Esophagus muscularis mucosa (tissue), 4 donors: ENCODE results near the gene TRIM15. TPM values are rescaled to one million over a fixed set of nuclear protein-coding genes. Genes with fewer than 3 reads are reported as not detected.

Experiments
- DNase-seq: peaks from one replicate; pipeline ENCODE4 v3.0.0-alpha.2; 2017; ENCODE audit errors: extremely low spot score
- H3K27ac ChIP-seq, 4 donors: fragments of 200-600 bp; sonication (generic); replicated peaks in 1 of 4; 1 replicate in 3 of 4; 2 replicates in 1 of 4; pipeline ENCODE4 v1.5.1; 2016 to 2019; ENCODE audit warnings: mild to moderate bottlenecking in 1 of 4
- H3K27me3 ChIP-seq, 4 donors: fragments of 200-600 bp; sonication (generic); one replicate each; pipeline versions ENCODE4 v1.5.1 to v1.6.0; 2016 to 2019
- H3K36me3 ChIP-seq, 4 donors: fragments of 200-600 bp; sonication (generic); one replicate each; pipeline ENCODE4 v1.5.1; 2016 to 2019
- H3K4me1 ChIP-seq, 4 donors: fragments of 200-600 bp; sonication (generic); one replicate each; pipeline ENCODE4 v1.5.1; 2016 to 2019
- H3K4me3 ChIP-seq, 4 donors: fragments of 200-600 bp; sonication (generic); 1 replicate in 2 of 4; 2 replicates in 2 of 4; pipeline ENCODE4 v1.5.1; 2016 to 2019; ENCODE audit warnings: mild to moderate bottlenecking in 4 of 4, moderate library complexity in 1 of 4
- H3K9me3 ChIP-seq, 4 donors: fragments of 200-600 bp; sonication (generic); 1 replicate in 3 of 4; 2 replicates in 1 of 4; pipeline ENCODE4 v1.5.1; 2016 to 2019
- EP300 ChIP-seq: sonication (generic); formaldehyde crosslinking; IDR thresholded peaks from one replicate; pipeline ENCODE4 v1.6.1; 2017; ENCODE audit warnings: antibody characterized with exemption
- POLR2A ChIP-seq: fragments of 450-650 bp; IDR thresholded peaks from one replicate; pipeline ENCODE4 v1.6.1; 2017; ENCODE audit warnings: antibody characterized with exemption, moderate library complexity, mild to moderate bottlenecking, low read depth
- POLR2AphosphoS5 ChIP-seq, 2 donors: sonication (generic); formaldehyde crosslinking; IDR thresholded peaks; one replicate each; pipeline ENCODE4 v1.6.1; 2017; ENCODE audit warnings: antibody characterized with exemption in 2 of 2
- WGBS: methylation state at CpG from one replicate; pipeline ENCODE4 v1.1.5; 2018; 5-methylcytosine and 5-hydroxymethylcytosine counted together
- intact Hi-C: fragments of 100-400 bp; cut with DNase I; formaldehyde crosslinking; loops from one replicate; pipeline ENCODE4 v1.15.1; 2023
- total RNA-seq, 4 donors: library from RNA; depleted of rRNA; stranded (reverse); fragments of >200 nt; gene quantifications; one replicate each; pipeline versions ENCODE4 v1.1.0 to v1.2.1, GENCODE V29; 2016
- TF ChIP-seq, protein P1 (sequence below), 3 experiments: fragments of 200-600 bp in 2 of 3; fragments of 450-650 bp in 1 of 3; sonication (generic) in 2 of 3; IDR thresholded peaks; one replicate each; pipeline ENCODE4 v1.5.1; 2017 to 2019; ENCODE audit warnings: antibody characterized with exemption in 3 of 3, mild to moderate bottlenecking in 2 of 3, moderate library complexity in 1 of 3

The TRIM15 gene
- total RNA-seq, 4 donors from 2014 or later, result 0.42 TPM; not detected in 3

DNA sequence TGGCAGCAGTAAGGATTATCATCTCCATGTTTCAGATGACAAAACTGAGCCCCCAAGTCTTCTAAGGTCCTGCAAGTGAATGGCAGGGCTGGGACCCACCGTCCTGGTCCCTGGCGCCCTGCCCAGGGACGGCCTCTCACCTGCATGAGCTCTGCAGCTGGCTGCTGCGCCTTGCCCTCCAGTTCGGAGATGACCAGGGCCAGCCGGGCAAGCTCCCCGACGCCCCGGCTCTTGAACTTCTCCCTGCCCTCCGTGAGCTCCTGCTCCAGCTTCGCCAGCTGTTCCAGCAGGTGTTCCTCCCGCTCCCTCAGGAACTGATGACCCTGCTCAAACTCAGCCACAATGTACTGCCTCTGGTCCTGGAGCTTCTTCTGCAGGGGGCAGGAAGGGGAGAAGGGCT is 33.0 kb downstream of the TRIM15 start:
- intact Hi-C loops, result no loop called here
- DNase-seq, result peak; percentile 39
- Histone ChIP-seq H3K27me3 (no peaks in the 10 kb centered on the region), H3K27ac (no peak overlapping the region), H3K4me3 (no peak overlapping the region), H3K9me3 (no peaks in the 10 kb centered on the region), H3K36me3 (peaks cover 45 to 91% (median 87%) of the 10 kb centered on the region in 4 donors), H3K4me1 (peaks cover 0 to 6% (median 3%) of the 10 kb centered on the region in 4 donors)
- TF ChIP-seq POLR2AphosphoS5 (IDR thresholded peaks at IDR 0.05), result no peak
- no peak for TF ChIP-seq POLR2A
- TF ChIP-seq, protein P1, sequence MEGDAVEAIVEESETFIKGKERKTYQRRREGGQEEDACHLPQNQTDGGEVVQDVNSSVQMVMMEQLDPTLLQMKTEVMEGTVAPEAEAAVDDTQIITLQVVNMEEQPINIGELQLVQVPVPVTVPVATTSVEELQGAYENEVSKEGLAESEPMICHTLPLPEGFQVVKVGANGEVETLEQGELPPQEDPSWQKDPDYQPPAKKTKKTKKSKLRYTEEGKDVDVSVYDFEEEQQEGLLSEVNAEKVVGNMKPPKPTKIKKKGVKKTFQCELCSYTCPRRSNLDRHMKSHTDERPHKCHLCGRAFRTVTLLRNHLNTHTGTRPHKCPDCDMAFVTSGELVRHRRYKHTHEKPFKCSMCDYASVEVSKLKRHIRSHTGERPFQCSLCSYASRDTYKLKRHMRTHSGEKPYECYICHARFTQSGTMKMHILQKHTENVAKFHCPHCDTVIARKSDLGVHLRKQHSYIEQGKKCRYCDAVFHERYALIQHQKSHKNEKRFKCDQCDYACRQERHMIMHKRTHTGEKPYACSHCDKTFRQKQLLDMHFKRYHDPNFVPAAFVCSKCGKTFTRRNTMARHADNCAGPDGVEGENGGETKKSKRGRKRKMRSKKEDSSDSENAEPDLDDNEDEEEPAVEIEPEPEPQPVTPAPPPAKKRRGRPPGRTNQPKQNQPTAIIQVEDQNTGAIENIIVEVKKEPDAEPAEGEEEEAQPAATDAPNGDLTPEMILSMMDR (IDR thresholded peaks at IDR 0.05), result no peak
- 97% methylated on average over 11 of the region's 12 CpGs for WGBS

DNA sequence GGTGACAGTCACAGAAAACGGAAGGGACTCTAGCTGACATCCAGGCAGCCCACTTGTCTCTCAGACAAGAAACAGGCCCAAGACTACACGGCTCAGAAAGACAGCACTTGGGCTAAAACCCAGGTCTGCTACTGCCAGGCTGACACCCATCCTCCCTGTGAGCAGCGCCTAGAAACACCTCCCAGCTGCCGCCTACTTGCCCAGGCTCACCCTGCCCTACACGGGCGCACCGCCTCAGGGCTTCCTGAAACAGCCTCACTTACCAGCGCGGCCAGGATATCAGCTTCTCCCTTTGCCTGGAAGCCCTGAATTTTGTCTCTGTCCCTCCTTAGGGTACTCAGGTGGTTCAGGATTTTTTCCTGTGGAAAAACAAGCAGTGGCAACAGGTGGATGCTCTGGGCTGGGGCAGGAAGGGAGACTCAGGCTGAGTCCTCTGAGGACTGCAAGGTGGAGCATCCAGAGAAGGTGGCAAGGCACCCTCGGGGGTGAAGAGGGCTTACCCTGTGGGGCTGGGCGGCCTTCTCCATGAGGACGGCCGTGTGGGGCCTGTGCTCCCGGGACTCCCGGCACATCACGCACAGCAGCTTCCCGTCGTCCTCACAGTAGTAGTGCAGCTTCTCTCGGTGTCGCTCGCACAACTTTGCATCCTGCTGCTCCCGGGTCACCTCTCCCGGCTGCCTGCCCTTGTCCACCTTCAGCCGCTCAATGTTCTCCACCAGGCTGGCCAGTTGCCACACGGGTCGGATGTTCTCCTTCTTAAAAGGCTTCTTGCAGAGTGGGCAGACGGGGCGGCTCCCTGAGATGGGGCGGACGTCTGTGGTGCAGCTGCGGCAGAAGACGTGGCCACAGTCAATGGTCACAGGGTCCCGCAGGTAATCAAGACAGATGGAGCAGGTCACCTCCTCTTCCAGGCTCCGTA is 35.1 kb downstream of the TRIM15 start:
- no peak overlapping the region for H3K27ac ChIP-seq
- 93% methylated on average over 34 of the region's 34 CpGs for WGBS
- TF ChIP-seq POLR2A (no peak), POLR2AphosphoS5 (IDR thresholded peaks at IDR 0.05) (no peak), EP300 (no peak)
- TF ChIP-seq, protein P1 (IDR thresholded peaks at IDR 0.05), result no peak
- H3K27me3 ChIP-seq, result no peaks in the 10 kb centered on the region
- H3K4me3 ChIP-seq, result no peak overlapping the region
- H3K9me3 ChIP-seq, result no peaks in the 10 kb centered on the region
- H3K36me3 ChIP-seq, result peaks cover 45 to 75% (median 71%) of the 10 kb centered on the region in 4 donors
- H3K4me1 ChIP-seq, result peaks cover 10 to 14% (median 11%) of the 10 kb centered on the region in 4 donors
- intact Hi-C loops, result no loop called here
- DNase-seq, result peak; percentile 62

DNA sequence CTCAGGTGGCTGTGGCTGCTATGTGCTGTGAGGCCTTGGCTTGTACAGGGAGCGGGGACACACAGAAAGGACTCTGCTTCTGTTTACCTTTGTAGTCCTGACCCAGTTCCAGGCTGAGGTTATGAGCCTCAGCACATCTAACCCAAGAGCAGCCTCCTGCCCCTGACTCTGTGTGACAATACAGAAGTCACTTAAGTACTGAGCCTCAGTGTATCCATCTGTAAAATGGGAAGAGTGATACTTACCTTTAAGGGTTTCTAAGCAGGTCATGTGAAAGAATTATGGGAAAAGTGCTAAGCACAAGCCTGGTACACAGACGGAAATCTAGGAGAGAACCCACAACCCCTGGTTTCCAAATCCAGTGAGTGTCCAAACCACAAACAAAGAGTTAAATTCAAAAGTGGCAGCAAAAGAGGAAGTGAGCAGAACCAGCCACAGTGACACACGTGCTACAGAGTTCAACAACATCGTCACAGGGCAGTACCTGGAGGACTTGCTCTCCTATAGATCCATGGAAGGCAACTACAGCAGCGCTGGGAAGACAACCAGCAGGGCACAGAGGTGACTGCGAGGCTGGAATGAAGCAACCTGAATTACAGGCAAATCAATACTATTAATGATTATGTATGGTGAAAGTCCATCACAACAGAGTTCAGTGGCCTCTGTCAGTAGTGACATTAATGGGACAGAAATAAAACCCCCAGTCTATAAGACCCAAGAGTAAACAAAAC is 37.4 kb downstream of the TRIM15 start:
- H3K36me3 ChIP-seq, result peaks cover 39 to 53% (median 49%) of the 10 kb centered on the region in 4 donors
- DNase-seq, result no peak
- peaks cover 10 to 22% (median 13%) of the 10 kb centered on the region in 4 donors for H3K4me1 ChIP-seq
- 77% methylated on average over 6 of the region's 6 CpGs for WGBS
- H3K4me3 ChIP-seq, result no peak overlapping the region
- no peaks in the 10 kb centered on the region for H3K9me3 ChIP-seq
- H3K27me3 ChIP-seq, result no peaks in the 10 kb centered on the region
- intact Hi-C loops, result no loop called here
- TF ChIP-seq EP300 (no peak), POLR2A (no peak)
- TF ChIP-seq, protein P1 (IDR thresholded peaks at IDR 0.05), result no peak
- no peak overlapping the region for H3K27ac ChIP-seq

DNA sequence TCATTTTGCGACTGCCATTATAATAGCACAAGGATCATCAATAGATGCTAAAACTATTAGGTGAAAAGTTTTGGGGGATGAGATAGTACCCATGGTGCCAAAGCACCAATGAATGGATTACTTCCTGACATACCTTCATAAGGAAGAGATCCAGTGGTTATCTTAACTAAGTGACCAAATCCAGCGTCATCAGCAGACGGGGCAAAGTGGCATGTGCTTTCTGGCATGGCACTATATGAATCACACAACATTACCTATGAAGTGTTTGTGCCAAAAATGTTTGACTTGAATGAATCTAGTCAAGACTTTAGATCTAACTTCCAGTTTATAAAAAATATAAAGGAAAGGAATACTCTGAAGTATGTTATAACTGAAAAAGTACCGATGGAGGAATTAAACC is 39.0 kb downstream of the TRIM15 start:
- Histone ChIP-seq H3K4me1 (peaks cover 24 to 39% (median 28%) of the 10 kb centered on the region in 4 donors), H3K27me3 (no peaks in the 10 kb centered on the region), H3K36me3 (peaks cover 22 to 37% (median 32%) of the 10 kb centered on the region in 4 donors), H3K9me3 (no peaks in the 10 kb centered on the region), H3K27ac (no peak overlapping the region), H3K4me3 (no peak overlapping the region)
- DNase-seq, result no peak
- 92% methylated on average over 4 of the region's 4 CpGs for WGBS
- TF ChIP-seq EP300 (no peak), POLR2AphosphoS5 (IDR thresholded peaks at IDR 0.05) (no peak), POLR2A (no peak)
- TF ChIP-seq, protein P1 (IDR thresholded peaks at IDR 0.05), result no peak
- intact Hi-C loops, result no loop called here
